Nephron (organoid): Measurements from ENCODE around the gene SELENOM.

Experiments used
- H3K27ac Mint-ChIP-seq, 3 experiments: 2 replicates each; pipeline ENCODE4 v1.8.0; 2020; ENCODE audit warnings: mixed read lengths in 3 of 3, mild to moderate bottlenecking in 2 of 3, moderate library complexity in 1 of 3
- H3K27me3 Mint-ChIP-seq: 2 replicates; pipeline ENCODE4 v1.8.0; 2021; ENCODE audit warnings: low read depth, mild to moderate bottlenecking, moderate library complexity, mixed read lengths
- H3K36me3 Mint-ChIP-seq: 2 replicates; pipeline ENCODE4 v1.8.0; 2020; ENCODE audit warnings: low read depth, mixed read lengths
- H3K4me1 Mint-ChIP-seq: 2 replicates; pipeline ENCODE4 v1.8.0; 2020; ENCODE audit warnings: mixed read lengths
- H3K4me3 Mint-ChIP-seq, 3 experiments: 2 replicates each; pipeline ENCODE4 v1.8.0; 2020; ENCODE audit warnings: mild to moderate bottlenecking in 3 of 3, mixed read lengths in 3 of 3, moderate library complexity in 2 of 3
- H3K9me3 Mint-ChIP-seq: 2 replicates; pipeline ENCODE4 v1.8.0; 2020; ENCODE audit warnings: mixed read lengths
- TF ChIP-seq, protein P1 (sequence below), 3 experiments: fragments of 200-600 bp; sonication (generic); IDR thresholded peaks; one replicate each; pipeline ENCODE4 v1.5.0; 2021; ENCODE audit warnings: antibody characterized with exemption in 3 of 3; ENCODE audit not compliant: unreplicated experiment in 3 of 3

The SELENOM gene

DNA sequence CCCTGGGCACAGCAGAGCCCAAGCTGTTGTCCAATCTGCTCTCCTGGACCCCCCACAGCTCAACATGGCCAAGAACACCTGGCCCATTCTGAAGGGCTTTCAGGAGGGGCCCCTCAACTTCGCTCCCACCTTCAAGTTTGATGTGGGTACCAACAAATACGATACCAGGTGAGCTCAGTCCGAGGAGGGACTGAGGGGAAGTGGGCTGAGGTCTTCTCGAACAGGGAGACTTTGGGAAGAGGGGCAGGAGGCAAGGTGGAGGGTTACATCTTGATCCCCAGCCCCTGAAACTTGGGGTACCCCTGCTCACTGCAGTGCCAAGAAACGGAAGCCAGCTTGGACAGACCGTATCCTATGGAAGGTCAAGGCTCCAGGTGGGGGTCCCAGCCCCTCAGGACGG is 20.8 kb upstream of the SELENOM start:
- peaks cover 11% of the 10 kb centered on the region for H3K27me3 Mint-ChIP-seq
- H3K4me1 Mint-ChIP-seq = no peaks in the 10 kb centered on the region
- no peaks in the 10 kb centered on the region for H3K36me3 Mint-ChIP-seq
- TF ChIP-seq, protein P1, sequence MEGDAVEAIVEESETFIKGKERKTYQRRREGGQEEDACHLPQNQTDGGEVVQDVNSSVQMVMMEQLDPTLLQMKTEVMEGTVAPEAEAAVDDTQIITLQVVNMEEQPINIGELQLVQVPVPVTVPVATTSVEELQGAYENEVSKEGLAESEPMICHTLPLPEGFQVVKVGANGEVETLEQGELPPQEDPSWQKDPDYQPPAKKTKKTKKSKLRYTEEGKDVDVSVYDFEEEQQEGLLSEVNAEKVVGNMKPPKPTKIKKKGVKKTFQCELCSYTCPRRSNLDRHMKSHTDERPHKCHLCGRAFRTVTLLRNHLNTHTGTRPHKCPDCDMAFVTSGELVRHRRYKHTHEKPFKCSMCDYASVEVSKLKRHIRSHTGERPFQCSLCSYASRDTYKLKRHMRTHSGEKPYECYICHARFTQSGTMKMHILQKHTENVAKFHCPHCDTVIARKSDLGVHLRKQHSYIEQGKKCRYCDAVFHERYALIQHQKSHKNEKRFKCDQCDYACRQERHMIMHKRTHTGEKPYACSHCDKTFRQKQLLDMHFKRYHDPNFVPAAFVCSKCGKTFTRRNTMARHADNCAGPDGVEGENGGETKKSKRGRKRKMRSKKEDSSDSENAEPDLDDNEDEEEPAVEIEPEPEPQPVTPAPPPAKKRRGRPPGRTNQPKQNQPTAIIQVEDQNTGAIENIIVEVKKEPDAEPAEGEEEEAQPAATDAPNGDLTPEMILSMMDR (IDR thresholded peaks at IDR 0.05; ENCODE audit: unreplicated experiment in 3 of 3) = no peak
- H3K9me3 Mint-ChIP-seq = no peaks in the 10 kb centered on the region
- no peak overlapping the region for H3K4me3 Mint-ChIP-seq
- no peak overlapping the region for H3K27ac Mint-ChIP-seq

GRCh38 chr22:31127181-31127772 is 19.9 kb upstream of the SELENOM start:
- Mint-ChIP-seq H3K4me1 (no peaks in the 10 kb centered on the region), H3K36me3 (no peaks in the 10 kb centered on the region), H3K9me3 (no peaks in the 10 kb centered on the region), H3K27me3 (peaks cover 8% of the 10 kb centered on the region), H3K4me3 (no peak overlapping the region), H3K27ac (no peak overlapping the region)
- TF ChIP-seq, protein P1 (IDR thresholded peaks at IDR 0.05; ENCODE audit: unreplicated experiment in 3 of 3) = no peak

- no peaks in the 10 kb centered on the region for H3K9me3 Mint-ChIP-seq
- no peaks in the 10 kb centered on the region for H3K36me3 Mint-ChIP-seq
- no peak overlapping the region for H3K4me3 Mint-ChIP-seq
- H3K27me3 Mint-ChIP-seq = peaks cover 8% of the 10 kb centered on the region
- H3K4me1 Mint-ChIP-seq = no peaks in the 10 kb centered on the region
- H3K27ac Mint-ChIP-seq = no peak overlapping the region
- TF ChIP-seq, protein P1 (IDR thresholded peaks at IDR 0.05; ENCODE audit: unreplicated experiment in 3 of 3) = no peak
These were observed 19.5 kb upstream of the SELENOM start for GRCh38 chr22:31126869-31127175.

- no peaks in the 10 kb centered on the region for H3K9me3 Mint-ChIP-seq
- H3K4me1 Mint-ChIP-seq = no peaks in the 10 kb centered on the region
- TF ChIP-seq, protein P1 (IDR thresholded peaks at IDR 0.05; ENCODE audit: unreplicated experiment in 3 of 3) = no peak
- no peak overlapping the region for H3K4me3 Mint-ChIP-seq
- H3K27me3 Mint-ChIP-seq = peaks cover 8% of the 10 kb centered on the region
- no peaks in the 10 kb centered on the region for H3K36me3 Mint-ChIP-seq
- no peak overlapping the region for H3K27ac Mint-ChIP-seq
These were observed 18.9 kb upstream of the SELENOM start for GRCh38 chr22:31126128-31126868.

DNA sequence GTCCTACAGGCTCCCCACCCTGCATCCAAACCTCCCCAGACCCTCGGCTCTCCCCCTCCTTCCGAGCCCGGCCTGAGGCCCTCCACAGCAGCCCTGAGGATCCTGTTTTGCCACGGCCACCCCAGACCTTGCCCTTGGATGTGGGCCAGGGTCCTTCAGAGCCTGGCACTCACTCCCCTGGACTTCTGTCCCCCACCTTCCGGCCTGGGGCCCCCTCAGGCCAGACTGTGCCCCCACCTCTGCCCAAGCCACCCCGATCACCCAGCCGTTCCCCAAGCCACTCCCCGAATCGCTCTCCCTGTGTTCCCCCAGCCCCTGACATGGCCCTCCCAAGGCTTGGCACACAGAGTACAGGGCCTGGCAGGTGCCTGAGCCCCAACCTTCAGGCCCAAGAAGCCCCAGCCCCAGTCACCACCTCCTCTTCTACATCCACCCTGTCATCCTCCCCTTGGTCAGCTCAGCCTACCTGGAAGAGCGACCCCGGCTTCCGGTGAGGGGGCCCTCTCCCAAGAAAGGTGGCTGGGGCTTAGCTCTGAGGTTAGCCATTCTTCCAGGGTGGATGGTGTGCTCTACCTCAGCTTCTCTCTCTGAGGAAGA is 18.3 kb upstream of the SELENOM start:
- Mint-ChIP-seq H3K4me1 (no peaks in the 10 kb centered on the region), H3K27ac (no peak overlapping the region), H3K4me3 (no peak overlapping the region), H3K36me3 (no peaks in the 10 kb centered on the region), H3K9me3 (no peaks in the 10 kb centered on the region), H3K27me3 (peaks cover 8% of the 10 kb centered on the region)
- TF ChIP-seq, protein P1 (IDR thresholded peaks at IDR 0.05; ENCODE audit: unreplicated experiment in 3 of 3) = no peak
